Activated CD4-positive, alpha-beta T cell treated with anti-CD3 and anti-CD28 coated beads, Interleukin-2, amount 50 U/mL, for 24 hours (primary cell): Measurements from ENCODE around the gene LRIG2.
"Not testable (repeated sequence)": the region's sequence is repeated elsewhere in the genome, so short reads cannot be mapped to it uniquely, and the experiment has no call there.

Experiments used
- DNase-seq, 2 donors: peaks; one replicate each; pipeline ENCODE4 v3.0.0-alpha.2; 2020; ENCODE audit warnings: low read depth in 1 of 2, low spot score in 1 of 2

The LRIG2 gene

DNA sequence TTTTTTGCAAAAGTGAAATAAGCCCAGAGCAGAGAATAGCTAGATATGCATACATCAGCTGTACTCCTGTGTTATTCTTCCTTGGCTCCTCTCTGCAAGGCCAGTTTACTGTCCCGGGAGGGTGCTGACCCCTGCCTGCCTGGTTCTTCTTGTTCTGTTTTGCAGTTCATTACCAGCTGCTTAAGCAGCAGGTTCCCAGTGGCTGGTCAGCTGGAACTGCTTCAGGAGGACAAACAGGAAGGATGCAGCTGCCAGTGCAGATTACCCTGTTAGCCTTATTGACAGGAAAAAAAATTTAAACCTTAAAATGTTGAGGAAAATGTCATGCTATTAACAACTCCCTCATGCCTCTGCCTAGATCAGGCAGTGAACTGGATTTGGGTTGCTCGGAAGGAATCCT lies 16.0 kb upstream of the LRIG2 start:
- no peak for DNase-seq

DNA sequence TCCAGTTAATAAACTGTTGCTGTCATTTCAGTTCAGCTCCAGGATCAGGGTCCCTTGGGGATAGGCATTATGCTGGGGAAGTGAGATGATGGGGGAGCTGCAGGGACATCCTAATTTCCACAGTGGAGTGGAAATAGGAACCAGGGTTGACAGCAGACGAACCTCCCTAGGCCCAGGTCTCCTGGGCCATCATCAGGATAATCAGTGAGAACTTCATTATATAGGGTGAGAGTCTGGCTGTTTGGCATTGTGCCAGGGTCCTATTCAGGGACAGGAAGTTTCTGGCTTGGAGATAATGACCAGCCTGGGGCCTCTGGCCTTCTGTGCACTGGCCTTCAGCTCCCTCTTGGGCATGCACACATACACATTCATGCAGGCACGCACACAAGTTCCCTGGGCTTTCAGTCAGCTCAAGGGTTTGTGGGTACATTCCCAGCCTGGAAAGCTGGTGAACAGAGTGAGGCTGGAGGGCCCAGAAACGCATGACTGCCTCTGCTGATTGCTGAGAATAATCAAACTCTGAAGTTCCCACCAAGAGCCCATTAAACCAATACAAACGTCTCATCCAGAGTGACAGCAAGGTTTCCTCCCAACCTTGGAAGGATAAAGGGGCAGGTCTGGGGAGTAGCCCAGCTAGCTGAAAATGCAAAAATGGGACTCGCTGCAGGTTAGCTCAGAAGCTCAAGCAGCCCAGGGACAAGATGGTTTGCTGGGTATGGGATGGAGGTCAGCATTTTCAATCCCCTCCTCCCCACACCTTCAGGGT lies 13.9 kb upstream of the LRIG2 start:
- DNase-seq = no peak

DNA sequence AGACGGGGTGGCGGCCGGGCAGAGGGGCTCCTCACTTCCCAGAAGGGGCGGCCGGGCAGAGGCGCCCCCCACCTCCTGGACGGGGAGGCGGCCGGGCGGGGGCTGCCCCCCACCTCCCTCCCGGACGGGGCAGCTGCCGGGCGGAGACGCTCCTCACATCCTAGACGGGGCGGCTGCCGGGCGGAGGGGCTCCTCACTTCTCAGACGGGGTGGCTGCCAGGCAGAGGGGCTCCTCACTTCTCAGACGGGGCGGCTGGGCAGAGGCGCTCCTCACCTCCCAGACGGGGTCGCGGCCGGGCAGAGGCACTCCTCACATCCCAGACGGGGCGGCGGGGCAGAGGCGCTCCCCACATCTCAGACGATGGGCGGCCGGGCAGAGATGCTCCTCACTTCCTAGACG lies 9.5 kb upstream of the LRIG2 start:
- not testable (repeated sequence) for DNase-seq

DNA sequence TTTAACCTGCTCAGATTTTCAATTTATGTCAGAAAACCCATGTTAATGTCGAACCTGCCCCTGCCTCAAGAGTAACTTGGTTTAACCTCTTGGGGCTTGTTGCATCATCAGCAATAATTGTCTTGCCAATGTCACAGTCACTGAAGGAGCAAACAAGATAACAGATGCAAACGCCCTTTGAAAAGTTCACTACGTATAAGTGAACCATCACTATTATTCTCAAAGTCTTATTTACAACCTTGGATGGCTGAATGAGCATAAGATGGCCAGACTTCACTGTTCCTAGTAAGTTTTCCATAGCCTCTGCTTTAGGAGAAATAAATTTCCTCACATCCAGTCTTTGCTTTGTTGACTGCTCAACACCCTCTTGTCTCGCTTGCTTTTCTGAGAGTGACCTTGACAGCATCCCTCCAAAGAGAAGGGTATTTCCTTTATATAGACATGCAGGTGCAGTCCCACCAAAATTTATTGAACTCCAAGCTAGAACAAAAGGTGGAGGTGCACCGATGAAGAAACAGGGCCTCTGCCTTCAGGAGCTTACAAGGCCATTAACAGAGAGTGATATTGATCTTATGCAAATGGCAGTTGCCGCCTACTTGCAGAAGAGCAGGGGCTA lies 749 bp upstream of the LRIG2 start:
- DNase-seq = no peak

DNA sequence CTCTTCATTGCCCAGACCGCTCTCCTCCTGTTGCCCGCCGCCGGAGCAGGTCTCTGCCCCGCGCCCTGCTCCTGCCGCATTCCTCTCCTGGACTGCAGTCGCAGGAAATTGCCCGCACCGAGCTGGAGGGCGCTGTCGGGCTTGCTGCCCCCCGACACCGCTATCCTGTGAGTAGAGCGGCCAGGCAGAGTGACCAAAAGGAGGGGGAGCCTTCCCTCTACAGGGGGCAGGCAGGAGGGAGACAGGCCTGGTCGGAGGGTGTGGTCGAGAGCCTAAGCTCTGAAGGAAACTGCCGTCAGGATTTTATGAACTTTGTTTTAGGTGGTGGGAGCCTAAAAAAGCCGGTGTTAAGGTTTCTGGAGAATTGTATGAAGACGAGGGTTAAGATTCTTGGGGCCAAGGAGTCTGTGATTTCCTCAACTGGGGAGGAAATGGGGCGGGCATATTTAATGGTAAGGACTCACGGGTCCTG lies 517 bp downstream of the LRIG2 start:
- DNase-seq = no peak

DNA sequence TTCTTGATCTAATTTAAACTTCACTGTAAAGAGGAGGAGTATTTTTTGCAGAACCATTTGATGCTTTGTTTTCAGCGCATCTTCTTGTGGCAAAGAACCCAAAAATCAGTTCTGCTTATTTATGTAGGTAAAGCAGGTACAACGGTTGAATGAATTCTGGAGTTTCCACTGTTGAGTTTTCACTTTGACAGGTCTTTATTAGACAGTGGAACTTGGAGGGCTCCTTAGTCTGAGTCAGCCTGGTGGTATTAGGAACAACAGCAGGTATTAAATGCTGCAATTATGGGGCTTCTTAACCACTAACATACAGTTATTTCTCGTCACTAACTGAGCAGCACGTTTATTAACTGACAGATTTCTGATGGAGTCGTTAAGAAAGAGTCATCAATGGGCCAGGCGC lies 1.2 kb downstream of the LRIG2 start:
- DNase-seq = no peak

DNA sequence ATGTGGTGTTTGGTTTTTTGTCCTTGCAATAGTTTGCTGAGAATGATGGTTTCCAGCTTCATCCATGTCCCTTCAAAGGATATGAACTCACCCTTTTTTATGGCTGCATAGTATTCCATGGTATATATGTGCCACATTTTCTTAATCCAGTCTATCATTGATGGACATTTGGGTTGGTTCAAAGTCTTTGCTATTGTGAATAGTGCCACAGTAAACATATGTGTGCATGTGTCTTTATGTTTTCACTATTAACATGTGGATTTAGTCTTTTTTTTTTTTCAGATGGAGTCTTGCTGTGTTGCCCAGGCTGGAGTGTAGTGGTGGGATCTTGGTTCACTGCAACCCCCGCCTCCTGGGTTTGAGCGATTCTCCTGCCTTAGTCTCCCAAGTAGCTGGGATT lies 5.0 kb downstream of the LRIG2 start:
- DNase-seq = not testable (repeated sequence)

DNA sequence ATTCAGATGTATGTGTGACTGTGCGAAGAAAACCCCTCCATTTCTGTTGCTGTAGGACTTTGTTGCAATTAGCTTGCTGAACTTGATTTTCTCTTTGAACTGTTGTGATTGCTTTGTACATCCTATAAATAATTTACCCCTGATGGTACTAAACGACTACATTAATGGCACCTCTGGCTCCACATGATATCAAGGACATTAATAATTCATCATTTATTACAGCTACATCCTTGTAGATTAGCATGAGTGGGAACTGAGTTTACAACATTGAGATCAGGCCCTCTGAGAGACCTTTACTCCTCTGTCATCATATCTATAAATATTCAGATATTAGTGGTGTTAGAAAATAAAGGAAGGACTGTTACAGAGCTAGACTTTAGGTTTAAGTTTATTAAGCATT lies 13.5 kb downstream of the LRIG2 start:
- no peak for DNase-seq

DNA sequence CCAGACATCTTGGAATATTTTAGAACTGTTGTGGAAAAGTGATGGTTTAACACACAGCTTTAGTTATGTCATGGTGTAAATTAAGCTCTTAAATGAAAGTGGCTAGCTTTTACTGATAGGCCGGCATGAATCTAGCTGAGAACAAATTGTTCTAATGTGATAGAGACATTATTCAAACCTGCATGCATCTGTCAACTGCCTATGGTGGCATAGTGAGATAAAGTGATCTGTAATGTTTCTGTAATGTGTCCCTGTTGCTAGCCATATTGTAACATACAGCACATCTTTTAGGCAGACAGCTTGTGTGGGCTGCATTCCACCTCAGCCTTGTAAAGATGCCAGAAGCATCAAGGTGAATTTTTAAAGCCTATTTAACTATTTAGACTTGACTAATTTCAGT lies 16.0 kb downstream of the LRIG2 start:
- DNase-seq = no peak

DNA sequence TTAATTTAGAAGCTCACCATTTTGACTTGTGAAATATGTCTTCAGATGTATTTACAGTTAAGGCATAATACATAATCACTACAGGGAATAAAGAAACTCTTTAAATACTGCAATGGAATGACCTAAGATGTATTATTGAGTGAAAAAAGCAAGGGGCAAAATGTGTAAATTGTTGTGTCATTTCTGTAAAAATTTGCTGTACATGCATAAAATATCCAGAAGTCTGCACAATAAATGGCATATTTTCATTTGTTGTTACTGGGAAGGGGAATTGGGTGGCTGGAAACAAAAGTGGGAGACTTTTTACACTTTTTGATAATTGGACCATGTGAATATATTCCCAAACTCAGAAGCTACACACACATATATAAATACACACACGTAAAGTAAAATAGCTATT lies 17.1 kb downstream of the LRIG2 start:
- DNase-seq = no peak

DNA sequence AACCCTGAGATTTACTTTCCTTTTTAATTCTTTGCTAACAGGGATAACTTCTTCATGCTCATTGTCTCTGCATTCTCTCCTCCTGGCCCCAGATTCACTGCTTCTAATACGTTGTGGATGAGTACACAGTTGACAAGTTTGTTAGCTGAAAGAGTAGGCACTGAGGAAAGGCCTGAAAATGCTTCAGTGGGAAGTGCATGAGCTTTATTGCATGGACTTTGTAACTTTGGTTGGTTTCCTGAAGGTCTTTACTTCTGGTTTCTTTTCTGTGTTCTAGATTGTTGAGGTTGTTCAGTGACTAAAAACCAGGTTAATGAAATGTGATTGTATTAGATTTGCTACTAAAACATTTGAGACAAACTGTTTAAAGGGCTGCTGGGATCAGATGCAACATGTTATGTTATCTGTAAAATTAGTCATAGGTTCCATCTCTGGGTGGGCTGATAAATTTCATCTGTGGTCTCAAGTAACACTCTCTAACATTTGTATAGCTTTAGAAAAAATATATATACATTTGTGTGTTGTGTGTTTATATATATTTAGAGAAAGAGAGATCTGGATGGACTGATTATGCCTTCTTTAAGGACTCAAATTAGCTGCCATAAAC lies 19.1 kb downstream of the LRIG2 start:
- DNase-seq = no peak

DNA sequence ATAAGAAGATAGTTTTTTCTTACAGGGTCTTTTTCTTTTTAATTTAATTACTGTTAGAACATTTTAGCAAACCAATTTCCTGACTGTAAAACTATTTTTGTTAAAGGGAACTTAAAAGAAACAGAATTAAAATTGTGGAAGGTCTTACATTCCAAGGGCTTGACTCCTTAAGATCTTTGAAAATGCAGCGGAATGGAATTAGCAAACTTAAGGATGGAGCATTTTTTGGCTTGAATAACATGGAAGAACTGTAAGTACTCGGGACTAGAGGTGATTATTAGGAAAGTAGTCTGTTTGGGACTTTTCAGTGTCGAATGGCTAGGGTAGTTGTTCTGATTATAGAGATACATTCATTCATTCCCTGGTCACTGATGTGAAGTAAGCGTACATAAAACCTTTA lies 21.5 kb downstream of the LRIG2 start:
- no peak for DNase-seq

DNA sequence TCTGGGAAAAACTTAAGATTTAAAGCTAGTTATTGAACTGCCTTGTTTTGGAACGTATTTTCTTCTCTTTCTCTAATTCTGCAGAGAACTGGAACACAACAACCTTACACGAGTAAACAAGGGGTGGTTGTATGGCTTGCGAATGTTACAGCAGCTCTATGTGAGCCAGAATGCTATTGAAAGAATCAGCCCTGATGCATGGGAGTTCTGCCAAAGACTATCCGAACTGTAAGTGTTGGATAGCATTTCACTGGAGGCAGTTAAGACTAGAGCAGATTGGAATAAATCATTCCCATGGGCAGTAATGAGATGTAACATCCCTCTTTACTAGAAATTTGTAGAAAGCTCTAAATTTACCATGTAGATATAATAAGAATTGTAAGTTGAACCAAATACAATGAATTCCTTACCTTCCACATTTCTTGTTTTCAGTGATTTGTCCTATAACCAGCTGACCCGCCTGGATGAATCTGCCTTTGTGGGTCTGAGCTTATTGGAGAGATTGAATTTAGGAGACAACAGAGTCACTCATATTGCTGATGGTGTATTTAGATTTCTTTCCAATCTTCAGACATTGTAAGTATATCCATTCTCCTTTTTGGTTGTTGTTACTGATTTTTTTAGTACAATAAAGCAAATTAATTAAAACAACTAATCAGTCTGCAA lies 22.9 kb downstream of the LRIG2 start:
- no peak for DNase-seq

DNA sequence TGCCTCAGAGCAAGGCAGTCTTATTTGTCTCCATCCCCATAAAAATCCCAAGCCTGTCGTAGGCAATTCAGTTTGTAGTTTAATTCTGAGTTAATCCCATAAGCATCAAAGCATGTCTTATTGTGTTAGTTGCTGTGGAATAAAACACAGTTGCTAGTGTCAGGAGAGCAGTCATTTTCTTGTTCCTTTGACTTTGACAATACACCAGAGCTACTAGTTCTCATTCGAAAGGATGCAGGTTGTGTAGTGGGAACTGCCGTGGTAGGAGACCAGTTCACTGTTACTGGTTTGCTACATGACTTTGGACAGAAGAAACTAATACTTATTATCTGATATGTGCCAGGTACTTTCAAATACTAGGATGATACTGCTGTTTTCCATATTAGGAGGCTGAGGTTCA lies 23.5 kb downstream of the LRIG2 start:
- DNase-seq = no peak

DNA sequence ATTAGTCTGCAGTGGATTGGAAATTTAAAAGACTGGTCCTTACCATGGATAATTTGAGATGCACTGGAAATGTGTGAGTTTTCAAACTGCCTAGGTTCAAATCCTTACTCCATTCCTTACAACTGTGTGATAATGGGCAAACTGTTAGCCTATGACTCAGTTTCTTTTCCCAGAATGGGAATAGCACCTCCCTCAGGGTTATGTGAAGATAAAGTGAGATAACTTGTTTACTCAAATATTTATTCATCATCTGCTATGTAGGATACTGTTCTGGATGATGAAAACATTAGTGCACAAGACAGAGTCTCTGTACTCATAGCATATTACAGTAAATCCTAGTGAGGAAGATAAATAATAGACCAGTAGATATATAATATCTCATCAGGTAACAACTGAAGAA lies 28.6 kb downstream of the LRIG2 start:
- DNase-seq = no peak

DNA sequence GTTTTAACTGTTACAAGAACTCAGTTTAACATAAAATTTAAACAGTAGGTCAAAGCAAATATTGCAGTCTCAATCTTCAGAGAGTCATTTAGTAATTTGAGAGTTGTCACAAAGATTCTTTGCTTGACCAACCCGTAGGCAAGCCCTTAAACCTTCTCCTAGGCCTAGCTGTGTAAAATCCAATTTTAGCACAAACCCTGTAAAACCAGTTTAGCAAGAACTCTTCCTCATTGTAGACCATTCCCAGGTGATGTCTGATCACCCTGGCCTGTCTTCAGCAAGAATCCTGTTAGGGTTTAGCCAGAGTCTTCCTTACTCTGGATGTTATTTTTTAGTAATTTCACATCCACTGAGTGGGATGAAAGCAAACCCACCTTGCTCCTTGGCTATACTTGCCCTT lies 30.1 kb downstream of the LRIG2 start:
- DNase-seq = no peak

DNA sequence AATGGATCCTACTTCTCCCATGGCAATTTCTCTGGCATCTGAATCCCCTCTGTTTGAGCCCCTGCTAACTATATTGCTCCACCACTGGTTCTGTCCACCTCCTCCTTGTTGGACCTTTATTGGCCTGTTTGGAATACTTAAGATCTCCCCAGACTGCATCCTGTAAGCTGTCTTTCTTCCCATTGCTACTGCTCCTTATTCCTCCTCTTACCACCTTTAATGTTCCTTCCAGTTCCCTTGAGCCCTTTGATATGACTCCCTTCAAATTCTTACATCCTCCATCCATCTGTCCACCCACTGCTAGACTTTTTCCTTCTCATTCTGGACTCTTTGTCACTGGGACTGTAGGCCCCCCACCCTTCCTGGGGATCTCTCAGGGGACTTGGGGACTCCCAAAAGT lies 31.0 kb downstream of the LRIG2 start:
- DNase-seq = no peak

DNA sequence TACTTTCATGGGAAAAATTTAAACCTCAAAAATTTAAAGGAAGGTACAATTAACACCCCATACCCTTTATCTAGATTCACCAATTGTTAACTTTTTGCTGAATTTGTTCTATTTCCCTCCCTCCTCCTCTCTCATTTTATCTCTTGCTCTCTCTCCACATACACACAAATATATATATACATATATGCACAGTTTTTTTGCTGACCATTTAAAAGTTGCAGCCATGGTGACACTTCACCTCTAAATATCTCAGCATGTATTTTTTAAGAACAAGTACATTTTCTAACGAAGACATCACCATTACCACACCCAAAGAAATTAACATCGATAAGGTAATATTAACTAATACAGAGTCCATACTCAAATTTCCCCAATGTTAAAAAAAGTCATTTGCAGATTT lies 33.9 kb downstream of the LRIG2 start:
- no peak for DNase-seq

DNA sequence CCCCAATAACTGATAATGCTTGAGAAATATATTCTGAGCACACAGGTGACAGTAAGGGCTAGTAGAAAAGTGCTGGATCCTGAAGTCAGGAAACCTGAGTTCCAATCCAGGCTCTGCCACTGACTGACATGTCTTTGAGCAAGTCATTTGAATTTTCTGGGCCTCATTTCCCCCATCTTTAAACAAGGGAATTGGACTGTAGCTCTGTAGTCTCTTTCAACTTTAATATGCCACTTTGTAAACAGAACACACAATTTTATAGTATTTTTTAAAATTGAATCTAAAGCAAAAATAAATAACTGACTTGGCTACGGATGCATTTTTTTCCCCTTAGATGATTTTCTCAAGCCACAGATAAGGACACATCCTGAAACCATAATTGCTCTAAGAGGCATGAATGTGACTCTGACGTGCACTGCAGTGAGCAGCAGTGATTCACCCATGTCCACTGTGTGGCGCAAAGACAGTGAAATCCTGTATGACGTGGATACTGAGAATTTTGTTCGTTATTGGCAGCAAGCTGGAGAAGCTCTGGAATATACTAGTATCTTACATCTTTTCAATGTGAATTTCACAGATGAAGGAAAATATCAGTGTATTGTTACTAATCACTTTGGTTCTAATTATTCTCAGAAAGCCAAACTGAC lies 37.0 kb downstream of the LRIG2 start:
- DNase-seq = no peak

DNA sequence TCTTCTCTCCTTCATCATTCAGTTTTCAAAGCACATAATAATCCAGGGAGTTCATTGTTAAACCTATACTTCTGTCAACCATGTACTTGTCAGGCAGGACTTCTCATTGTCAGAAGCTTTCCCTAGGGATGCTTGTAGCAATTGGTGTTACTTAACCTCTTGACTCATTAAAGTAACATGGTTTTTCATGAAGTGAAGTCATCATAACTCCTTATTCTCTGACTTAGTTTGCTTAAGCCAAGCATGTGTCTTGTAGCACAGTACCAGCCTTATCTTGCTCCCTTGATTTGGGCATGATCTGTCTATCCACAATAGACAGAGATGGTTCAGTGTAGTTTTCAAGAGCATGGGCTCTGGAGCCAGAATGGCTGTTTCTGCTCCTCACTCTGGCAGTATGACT lies 45.3 kb downstream of the LRIG2 start:
- no peak for DNase-seq

DNA sequence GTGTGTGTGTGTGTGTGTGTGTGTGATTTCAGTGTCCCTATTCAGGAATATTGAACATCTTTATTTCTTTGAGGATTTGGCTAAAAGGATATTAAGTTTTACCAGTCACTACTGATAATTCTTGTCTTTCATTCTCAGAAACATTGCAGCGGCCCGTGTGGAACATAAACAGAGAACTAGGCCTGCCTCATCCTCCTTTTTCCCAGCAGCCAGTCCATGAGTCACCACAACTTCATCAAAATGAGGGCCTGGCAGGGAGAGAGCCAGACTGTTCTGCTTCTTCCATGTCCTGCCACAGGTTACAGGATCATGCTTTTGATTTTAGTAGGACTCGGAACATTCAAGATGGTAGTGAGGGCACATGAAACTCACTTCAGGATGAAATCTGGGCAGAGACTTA lies 50.7 kb downstream of the LRIG2 start:
- DNase-seq = no peak

DNA sequence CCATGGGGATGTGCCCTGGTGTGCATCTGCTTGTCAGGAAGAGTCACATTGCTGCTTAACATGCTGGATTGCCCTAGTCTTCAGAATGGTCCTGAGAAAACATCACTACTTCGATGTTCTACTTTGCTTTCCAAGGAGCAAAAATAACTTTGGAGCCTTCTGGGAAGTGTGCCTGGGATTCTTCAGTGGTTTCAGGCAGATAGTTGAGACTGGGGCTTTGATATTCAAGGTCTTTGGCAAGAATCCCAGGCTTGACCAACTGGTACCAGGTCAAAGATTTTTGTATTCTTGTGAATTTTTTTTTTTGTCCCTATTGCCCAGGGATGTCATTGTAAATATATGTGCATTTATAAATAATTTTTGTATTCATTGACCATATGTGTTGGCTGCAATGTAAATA lies 51.4 kb downstream of the LRIG2 start:
- no peak for DNase-seq
